Measurements from ENCODE around the gene PARVB. TPM values are rescaled to one million over a fixed set of nuclear protein-coding genes. Genes with fewer than 3 reads are reported as not detected.

Gene PARVB
- total and polyA plus RNA-seq, 2 donors (not counting 1 experiment from before 2014, with no cell fraction given) = 12.1 to 47.3 TPM

DNA sequence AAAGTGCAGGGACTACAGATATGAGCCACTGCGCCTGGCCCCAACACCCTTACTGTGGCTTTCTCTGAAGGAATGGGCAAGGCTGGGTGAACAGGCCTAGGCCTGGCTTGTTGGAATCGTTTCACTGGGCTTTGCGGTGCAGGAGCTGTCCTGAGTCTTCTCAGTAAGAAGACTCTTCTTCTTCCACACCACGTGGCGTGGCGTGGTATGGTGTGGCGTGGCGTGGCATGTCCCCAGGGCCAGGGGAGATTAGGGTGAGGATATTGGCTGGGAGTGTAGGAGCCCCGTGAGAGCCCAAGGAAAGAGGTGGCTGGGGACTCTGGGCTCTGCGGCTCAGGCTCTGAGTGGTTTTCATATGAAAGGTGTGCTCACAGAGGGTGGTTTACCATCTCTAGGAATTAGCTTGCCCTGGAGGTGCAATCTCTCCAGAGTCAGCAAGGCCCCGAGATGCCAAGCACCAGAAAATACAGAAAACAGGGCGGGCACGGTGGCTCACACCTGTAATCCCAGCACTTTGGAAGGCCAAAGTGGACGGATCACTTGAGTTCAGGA lies 70.7 kb downstream of the PARVB start:
- TF ChIP-seq EZH2 (IDR thresholded peaks at IDR 0.05; ENCODE audit: low read length, missing control alignments) = no peak
- TF ChIP-seq, protein P1, sequence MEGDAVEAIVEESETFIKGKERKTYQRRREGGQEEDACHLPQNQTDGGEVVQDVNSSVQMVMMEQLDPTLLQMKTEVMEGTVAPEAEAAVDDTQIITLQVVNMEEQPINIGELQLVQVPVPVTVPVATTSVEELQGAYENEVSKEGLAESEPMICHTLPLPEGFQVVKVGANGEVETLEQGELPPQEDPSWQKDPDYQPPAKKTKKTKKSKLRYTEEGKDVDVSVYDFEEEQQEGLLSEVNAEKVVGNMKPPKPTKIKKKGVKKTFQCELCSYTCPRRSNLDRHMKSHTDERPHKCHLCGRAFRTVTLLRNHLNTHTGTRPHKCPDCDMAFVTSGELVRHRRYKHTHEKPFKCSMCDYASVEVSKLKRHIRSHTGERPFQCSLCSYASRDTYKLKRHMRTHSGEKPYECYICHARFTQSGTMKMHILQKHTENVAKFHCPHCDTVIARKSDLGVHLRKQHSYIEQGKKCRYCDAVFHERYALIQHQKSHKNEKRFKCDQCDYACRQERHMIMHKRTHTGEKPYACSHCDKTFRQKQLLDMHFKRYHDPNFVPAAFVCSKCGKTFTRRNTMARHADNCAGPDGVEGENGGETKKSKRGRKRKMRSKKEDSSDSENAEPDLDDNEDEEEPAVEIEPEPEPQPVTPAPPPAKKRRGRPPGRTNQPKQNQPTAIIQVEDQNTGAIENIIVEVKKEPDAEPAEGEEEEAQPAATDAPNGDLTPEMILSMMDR (conservative IDR thresholded peaks at IDR 0.05 in 1 of 2, IDR thresholded peaks at IDR 0.05 in 1 of 2; ENCODE audit: low read depth in 1 of 2, low read length in 2 of 2) = no peak
- Histone ChIP-seq H3K4me1 (ENCODE audit: control insufficient read depth, extremely low read depth, insufficient read depth, low read length) (no peaks in the 10 kb centered on the region), H3K27ac (ENCODE audit: insufficient read depth, low read length) (no peak overlapping the region)

DNA sequence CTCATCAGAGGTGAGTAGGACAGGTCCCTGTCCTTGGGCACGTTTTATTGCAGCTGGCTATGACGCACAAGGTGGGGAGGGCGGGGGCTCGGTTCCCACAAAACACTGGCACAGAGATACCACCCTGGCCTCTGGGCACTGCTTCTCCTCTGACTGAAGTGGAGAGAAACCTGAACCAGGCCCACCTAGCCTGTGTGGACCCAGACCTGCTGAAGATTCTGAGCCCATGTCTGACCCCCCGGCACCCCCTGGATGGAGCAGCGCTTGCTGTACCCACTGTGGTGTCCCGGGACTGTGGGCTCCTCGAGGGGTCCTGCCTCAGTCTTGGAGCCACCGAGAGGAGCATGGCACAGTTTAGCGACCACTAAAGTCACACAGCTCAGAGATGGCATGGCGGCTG lies 72.6 kb downstream of the PARVB start:
- no peaks in the 10 kb centered on the region for H3K27me3 ChIP-seq (ENCODE audit: control insufficient read depth, insufficient read depth, low read length)
- no peaks in the 10 kb centered on the region for H3K4me1 ChIP-seq (ENCODE audit: control insufficient read depth, extremely low read depth, insufficient read depth, low read length)
- peaks cover 2% of the 10 kb centered on the region for H3K36me3 ChIP-seq (ENCODE audit: control insufficient read depth, insufficient read depth, low read length)
- H3K4me3 ChIP-seq (replicated peaks in 1 of 4; ENCODE audit: control extremely low read depth in 1 of 4, insufficient read depth in 1 of 4, low read depth in 3 of 4, low read length in 4 of 4) = no peak overlapping the region
- H3K9me3 ChIP-seq (ENCODE audit: control insufficient read depth, insufficient read depth, low read depth, low read length) = no peaks in the 10 kb centered on the region
- no peaks in the 10 kb centered on the region for H3K79me2 ChIP-seq (ENCODE audit: control insufficient read depth, insufficient read depth, low read length)
- TF ChIP-seq, protein P1 (conservative IDR thresholded peaks at IDR 0.05 in 1 of 2, IDR thresholded peaks at IDR 0.05 in 1 of 2; ENCODE audit: low read depth in 1 of 2, low read length in 2 of 2) = no peak
- TF ChIP-seq EZH2 (IDR thresholded peaks at IDR 0.05; ENCODE audit: low read length, missing control alignments) = no peak
- no peaks in the 10 kb centered on the region for H4K20me1 ChIP-seq (ENCODE audit: control insufficient read depth, extremely low read depth, insufficient read depth, low read length)
- H2AFZ ChIP-seq (ENCODE audit: low read length) = no peak overlapping the region
- H3K27ac ChIP-seq (ENCODE audit: insufficient read depth, low read length) = no peak overlapping the region
- H3K9ac ChIP-seq (ENCODE audit: insufficient read depth, low read length) = no peak overlapping the region
- no peak overlapping the region for H3K4me2 ChIP-seq (ENCODE audit: extremely low read depth, insufficient read depth, low read length)
- DNase-seq (ENCODE audit: low read depth in 2 of 2) = no peak

More for the DNA sequence above, 70.7 kb downstream of the PARVB start:
- Histone ChIP-seq H3K36me3 (ENCODE audit: control insufficient read depth, insufficient read depth, low read length) (peaks cover 2% of the 10 kb centered on the region), H2AFZ (ENCODE audit: low read length) (no peak overlapping the region), H4K20me1 (ENCODE audit: control insufficient read depth, extremely low read depth, insufficient read depth, low read length) (no peaks in the 10 kb centered on the region), H3K4me2 (ENCODE audit: extremely low read depth, insufficient read depth, low read length) (no peak overlapping the region), H3K79me2 (ENCODE audit: control insufficient read depth, insufficient read depth, low read length) (no peaks in the 10 kb centered on the region), H3K9me3 (ENCODE audit: control insufficient read depth, insufficient read depth, low read depth, low read length) (no peaks in the 10 kb centered on the region), H3K4me3 (replicated peaks in 1 of 4; ENCODE audit: control extremely low read depth in 1 of 4, insufficient read depth in 1 of 4, low read depth in 3 of 4, low read length in 4 of 4) (no peak overlapping the region), H3K27me3 (ENCODE audit: control insufficient read depth, insufficient read depth, low read length) (no peaks in the 10 kb centered on the region), H3K9ac (ENCODE audit: insufficient read depth, low read length) (no peak overlapping the region)
- DNase-seq (ENCODE audit: low read depth in 2 of 2) = no peak

DNA sequence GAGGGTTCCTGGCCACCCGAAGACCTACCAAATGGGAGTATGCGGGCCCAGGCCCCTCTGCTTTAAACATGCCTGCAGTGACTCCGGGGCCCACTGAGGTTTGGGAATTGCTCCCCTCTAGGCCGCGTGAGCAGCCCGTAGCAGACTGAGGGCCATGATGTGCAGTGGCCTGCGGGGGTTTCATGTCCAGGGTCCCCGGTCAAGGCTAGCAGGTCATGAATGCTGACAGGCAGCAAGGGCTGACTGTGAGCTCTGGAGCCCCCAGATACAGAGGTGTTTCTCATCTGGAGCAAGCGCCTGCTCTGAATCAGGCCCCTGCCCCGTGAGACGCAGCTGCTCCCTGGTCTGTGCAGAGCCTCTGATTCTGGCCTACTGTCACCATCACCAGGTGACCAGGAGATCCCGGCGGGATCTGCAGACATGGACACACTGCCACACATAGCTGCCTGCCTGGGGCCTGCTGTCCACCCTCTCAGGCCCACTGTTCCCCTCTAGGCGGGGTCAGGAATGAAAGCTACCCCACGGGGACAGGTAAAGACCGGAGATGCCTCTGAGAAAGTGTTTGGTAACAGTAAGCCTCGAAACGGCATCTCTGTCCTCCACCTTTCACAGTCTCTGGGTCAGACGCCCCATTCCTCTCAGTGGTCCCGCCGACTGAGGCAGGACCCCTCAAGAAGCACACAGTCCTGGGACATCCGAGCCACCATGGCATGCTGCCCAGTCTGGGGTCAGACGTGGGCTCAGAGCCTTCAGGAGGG lies 73.3 kb downstream of the PARVB start:
- Histone ChIP-seq H3K79me2 (ENCODE audit: control insufficient read depth, insufficient read depth, low read length) (no peaks in the 10 kb centered on the region), H3K27ac (ENCODE audit: insufficient read depth, low read length) (no peak overlapping the region), H2AFZ (ENCODE audit: low read length) (no peak overlapping the region), H3K9me3 (ENCODE audit: control insufficient read depth, insufficient read depth, low read depth, low read length) (no peaks in the 10 kb centered on the region), H3K36me3 (ENCODE audit: control insufficient read depth, insufficient read depth, low read length) (peaks cover 2% of the 10 kb centered on the region), H3K27me3 (ENCODE audit: control insufficient read depth, insufficient read depth, low read length) (no peaks in the 10 kb centered on the region), H4K20me1 (ENCODE audit: control insufficient read depth, extremely low read depth, insufficient read depth, low read length) (no peaks in the 10 kb centered on the region), H3K9ac (ENCODE audit: insufficient read depth, low read length) (no peak overlapping the region), H3K4me1 (ENCODE audit: control insufficient read depth, extremely low read depth, insufficient read depth, low read length) (no peaks in the 10 kb centered on the region), H3K4me2 (ENCODE audit: extremely low read depth, insufficient read depth, low read length) (no peak overlapping the region), H3K4me3 (replicated peaks in 1 of 4; ENCODE audit: control extremely low read depth in 1 of 4, insufficient read depth in 1 of 4, low read depth in 3 of 4, low read length in 4 of 4) (no peak overlapping the region)
- no peak for DNase-seq (ENCODE audit: low read depth in 2 of 2)
- TF ChIP-seq, protein P1 (conservative IDR thresholded peaks at IDR 0.05 in 1 of 2, IDR thresholded peaks at IDR 0.05 in 1 of 2; ENCODE audit: low read depth in 1 of 2, low read length in 2 of 2) = no peak
- TF ChIP-seq EZH2 (IDR thresholded peaks at IDR 0.05; ENCODE audit: low read length, missing control alignments) = no peak
